ENCODE data around the gene CAPN13. TPM values are rescaled to one million over a fixed set of nuclear protein-coding genes. Genes with fewer than 3 reads are reported as not detected.

The CAPN13 gene
- total RNA-seq, 1 experiment from 2014 or later: 12.0 TPM

DNA sequence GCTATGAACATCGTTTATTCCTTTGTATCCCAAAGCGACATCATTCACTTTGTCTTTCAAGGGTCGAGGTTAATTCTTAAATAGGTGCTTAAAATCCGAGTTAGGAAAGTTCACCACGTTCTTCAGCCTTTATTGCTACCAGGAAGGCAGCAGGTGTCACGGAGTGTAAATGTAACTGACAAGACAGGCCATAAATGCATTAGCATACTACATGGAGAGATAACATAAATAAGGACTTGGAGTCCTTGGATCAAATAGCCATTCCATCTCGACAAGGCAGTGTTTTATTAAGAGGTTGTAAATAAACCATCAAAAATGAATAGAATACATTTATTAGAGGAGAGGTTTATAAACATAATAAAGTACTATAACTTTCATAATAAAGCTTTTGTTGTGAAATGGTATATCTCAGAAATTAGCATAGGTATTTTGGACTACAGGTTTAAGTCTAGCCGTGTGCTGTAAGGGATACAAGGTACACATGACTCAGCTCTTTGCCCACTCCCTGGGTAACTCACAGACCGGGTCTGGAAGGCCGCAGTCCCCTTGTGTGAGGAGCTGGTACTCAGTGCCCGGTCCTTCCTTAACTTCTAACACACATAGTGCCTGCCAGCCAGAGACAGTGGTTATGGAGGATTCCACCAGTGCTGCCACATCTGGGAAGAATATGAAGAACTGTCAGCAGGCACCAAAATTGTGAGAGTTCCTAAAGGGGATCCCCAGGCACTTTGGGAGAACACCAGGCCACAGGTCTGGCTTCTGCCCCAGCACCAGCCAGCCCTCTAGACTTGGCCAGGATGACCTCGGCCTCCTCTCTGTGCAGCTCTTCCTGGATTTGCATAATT lies 29.4 kb downstream of the CAPN13 start:
- CTCF ChIA-PET: no interaction called here
- Mint-ChIP-seq H3K9me3 (ENCODE audit: low read depth, unreplicated experiment) (no peaks in the 10 kb centered on the region), H3K36me3 (ENCODE audit: insufficient read depth, unreplicated experiment) (no peaks in the 10 kb centered on the region), H3K4me1 (ENCODE audit: low read depth, unreplicated experiment) (no peaks in the 10 kb centered on the region), H3K4me3 (ENCODE audit: low read depth, unreplicated experiment) (no peak overlapping the region), H3K27me3 (ENCODE audit: unreplicated experiment) (no peaks in the 10 kb centered on the region), H3K27ac (ENCODE audit: unreplicated experiment) (no peak overlapping the region)
- no peak for DNase-seq
- BruUV-seq (replicated peaks): no TSS peak
- no peak for TF ChIP-seq CTCF (IDR thresholded peaks at IDR 0.05; ENCODE audit: unreplicated experiment)
- intact Hi-C loops (cut with micrococcal nuclease; ENCODE audit: unreplicated experiment): no loop called here

GRCh38 chr2:30776831-30777635 lies 30.2 kb downstream of the CAPN13 start:
- Mint-ChIP-seq H3K9me3 (ENCODE audit: low read depth, unreplicated experiment) (no peaks in the 10 kb centered on the region), H3K27ac (ENCODE audit: unreplicated experiment) (peak overlapping the region; percentile 33), H3K4me3 (ENCODE audit: low read depth, unreplicated experiment) (no peak overlapping the region), H3K4me1 (ENCODE audit: low read depth, unreplicated experiment) (no peaks in the 10 kb centered on the region), H3K36me3 (ENCODE audit: insufficient read depth, unreplicated experiment) (no peaks in the 10 kb centered on the region), H3K27me3 (ENCODE audit: unreplicated experiment) (no peaks in the 10 kb centered on the region)
- BruUV-seq (replicated peaks): no TSS peak
- DNase-seq: no peak
- intact Hi-C loops (cut with micrococcal nuclease; ENCODE audit: unreplicated experiment): no loop called here
- CTCF ChIA-PET: no interaction called here
- TF ChIP-seq CTCF (IDR thresholded peaks at IDR 0.05; ENCODE audit: unreplicated experiment): no peak

- Mint-ChIP-seq H3K4me1 (ENCODE audit: low read depth, unreplicated experiment) (no peaks in the 10 kb centered on the region), H3K9me3 (ENCODE audit: low read depth, unreplicated experiment) (no peaks in the 10 kb centered on the region), H3K36me3 (ENCODE audit: insufficient read depth, unreplicated experiment) (no peaks in the 10 kb centered on the region), H3K4me3 (ENCODE audit: low read depth, unreplicated experiment) (no peak overlapping the region), H3K27me3 (ENCODE audit: unreplicated experiment) (no peaks in the 10 kb centered on the region), H3K27ac (ENCODE audit: unreplicated experiment) (no peak overlapping the region)
- CTCF ChIA-PET: interaction anchor here (0.7 kb wide), 1 partner anchor 676 kb away, joined by 3 read pairs; no protein-coding TSS in a partner anchor
- TF ChIP-seq CTCF (IDR thresholded peaks at IDR 0.05; ENCODE audit: unreplicated experiment): no peak
- no peak for DNase-seq
- intact Hi-C loops (cut with micrococcal nuclease; ENCODE audit: unreplicated experiment): no loop called here
- BruUV-seq (replicated peaks): no TSS peak
These were observed 31.4 kb downstream of the CAPN13 start for GRCh38 chr2:30775833-30776232.

- Mint-ChIP-seq H3K4me3 (ENCODE audit: low read depth, unreplicated experiment) (no peak overlapping the region), H3K27ac (ENCODE audit: unreplicated experiment) (no peak overlapping the region), H3K36me3 (ENCODE audit: insufficient read depth, unreplicated experiment) (no peaks in the 10 kb centered on the region), H3K9me3 (ENCODE audit: low read depth, unreplicated experiment) (no peaks in the 10 kb centered on the region), H3K27me3 (ENCODE audit: unreplicated experiment) (no peaks in the 10 kb centered on the region), H3K4me1 (ENCODE audit: low read depth, unreplicated experiment) (peaks cover 14% of the 10 kb centered on the region)
- no peak for TF ChIP-seq CTCF (IDR thresholded peaks at IDR 0.05; ENCODE audit: unreplicated experiment)
- intact Hi-C loops (cut with micrococcal nuclease; ENCODE audit: unreplicated experiment): no loop called here
- CTCF ChIA-PET: interaction anchor here (0.6 kb wide), 2 partner anchors 22 to 585 kb away, joined by 5 to 7 read pairs; no protein-coding TSS in a partner anchor
- no TSS peak for BruUV-seq (replicated peaks)
- no peak for DNase-seq
These were observed 35.1 kb downstream of the CAPN13 start for GRCh38 chr2:30772021-30772705.
